ENCODE data around the gene TAF12.
A peak's percentile ranks its signal among the peaks of the same experiment; 100 is the strongest.
"Not testable (repeated sequence)": the region's sequence is repeated elsewhere in the genome, so short reads cannot be mapped to it uniquely, and the experiment has no call there.

Gene TAF12

GRCh38 chr1:28648474-28649198 lies 5.8 kb upstream of the TAF12 start, which contains the start of gene RNU11:
Gene RNU11 (plus strand): TSS chr1:28648600.
- no peaks in the 10 kb centered on the region for H3K27me3 ChIP-seq (ENCODE audit: low read depth, low read length)
- H3K79me2 ChIP-seq (ENCODE audit: low read length): peaks cover 10% of the 10 kb centered on the region
- peak within 1 kb of the TSS; percentile 84 for H3K4me3 ChIP-seq (ENCODE audit: low read length)
- H3K9me3 ChIP-seq (ENCODE audit: insufficient read depth, low read length): no peaks in the 10 kb centered on the region
- H2AFZ ChIP-seq (ENCODE audit: low read depth, low read length): peak within 1 kb of the TSS; percentile 85; the same call in 1 of the 2 replicates
- H3K4me1 ChIP-seq (ENCODE audit: low read length): peaks cover 15% of the 10 kb centered on the region
- H3K27ac ChIP-seq (ENCODE audit: low read length): peak within 1 kb of the TSS; percentile 85
- no peaks in the 10 kb centered on the region for H4K20me1 ChIP-seq (ENCODE audit: insufficient read depth, low read length)
- peak within 1 kb of the TSS; percentile 90 for H3K4me2 ChIP-seq (ENCODE audit: low read length)
- peak within 1 kb of the TSS; percentile 84 for H3K9ac ChIP-seq (ENCODE audit: low read length)
- TF ChIP-seq CTCF (IDR thresholded peaks at IDR 0.05; ENCODE audit: low read depth, low read length): no peak
- no peak for TF ChIP-seq EZH2phosphoT487 (IDR thresholded peaks at IDR 0.05; ENCODE audit: low read depth)
- H3K36me3 ChIP-seq (replicated peaks; ENCODE audit: low read depth, low read length): no peaks in the 10 kb centered on the region

GRCh38 chr1:28648008-28648473 lies 5.2 kb upstream of the TAF12 start:
- Histone ChIP-seq H3K4me1 (ENCODE audit: low read length) (peaks cover 15% of the 10 kb centered on the region), H4K20me1 (ENCODE audit: insufficient read depth, low read length) (no peaks in the 10 kb centered on the region), H3K9ac (ENCODE audit: low read length) (peak overlapping the region; percentile 84), H3K27ac (ENCODE audit: low read length) (peak overlapping the region; percentile 85), H2AFZ (ENCODE audit: low read depth, low read length) (peak overlapping the region; percentile 81; the same call in 1 of the 2 replicates), H3K9me3 (ENCODE audit: insufficient read depth, low read length) (no peaks in the 10 kb centered on the region), H3K27me3 (ENCODE audit: low read depth, low read length) (no peaks in the 10 kb centered on the region), H3K36me3 (replicated peaks; ENCODE audit: low read depth, low read length) (no peaks in the 10 kb centered on the region), H3K4me2 (ENCODE audit: low read length) (peak overlapping the region; percentile 90), H3K79me2 (ENCODE audit: low read length) (peaks cover 14% of the 10 kb centered on the region), H3K4me3 (ENCODE audit: low read length) (peak overlapping the region; percentile 84)
- no peak for TF ChIP-seq CTCF (IDR thresholded peaks at IDR 0.05; ENCODE audit: low read depth, low read length)
- TF ChIP-seq EZH2phosphoT487 (IDR thresholded peaks at IDR 0.05; ENCODE audit: low read depth): no peak

- H3K4me2 ChIP-seq (ENCODE audit: low read length): no peak overlapping the region
- peaks cover 28% of the 10 kb centered on the region for H3K79me2 ChIP-seq (ENCODE audit: low read length)
- no peak for TF ChIP-seq CTCF (IDR thresholded peaks at IDR 0.05; ENCODE audit: low read depth, low read length)
- peaks cover 20% of the 10 kb centered on the region for H3K4me1 ChIP-seq (ENCODE audit: low read length)
- no peak overlapping the region for H3K9ac ChIP-seq (ENCODE audit: low read length)
- H3K36me3 ChIP-seq (replicated peaks; ENCODE audit: low read depth, low read length): no peaks in the 10 kb centered on the region
- no peaks in the 10 kb centered on the region for H3K27me3 ChIP-seq (ENCODE audit: low read depth, low read length)
- H3K27ac ChIP-seq (ENCODE audit: low read length): no peak overlapping the region
- H3K9me3 ChIP-seq (ENCODE audit: insufficient read depth, low read length): no peaks in the 10 kb centered on the region
- H2AFZ ChIP-seq (ENCODE audit: low read depth, low read length): no peak overlapping the region
- H4K20me1 ChIP-seq (ENCODE audit: insufficient read depth, low read length): no peaks in the 10 kb centered on the region
- H3K4me3 ChIP-seq (ENCODE audit: low read length): no peak overlapping the region
Observed at GRCh38 chr1:28646040-28646439, 3.2 kb upstream of the TAF12 start.

- H3K36me3 ChIP-seq (replicated peaks; ENCODE audit: low read depth, low read length); H2AFZ ChIP-seq (ENCODE audit: low read depth, low read length); H3K4me2 ChIP-seq (ENCODE audit: low read length); H3K27me3 ChIP-seq (ENCODE audit: low read depth, low read length); H3K9me3 ChIP-seq (ENCODE audit: insufficient read depth, low read length); H4K20me1 ChIP-seq (ENCODE audit: insufficient read depth, low read length); H3K27ac ChIP-seq (ENCODE audit: low read length); H3K9ac ChIP-seq (ENCODE audit: low read length); H3K4me3 ChIP-seq (ENCODE audit: low read length): not testable (repeated sequence)
- H3K79me2 ChIP-seq (ENCODE audit: low read length): peaks cover 28% of the 10 kb centered on the region
- H3K4me1 ChIP-seq (ENCODE audit: low read length): peaks cover 20% of the 10 kb centered on the region
Observed at GRCh38 chr1:28645406-28645805, 2.5 kb upstream of the TAF12 start.

Data from OCI-LY3 (cell line).